NCI-H524 (cell line): ENCODE data around the gene SLC30A7.

Experiments
- DNase-seq, 2 experiments: peaks; one replicate each; lab custom pipeline; 2025; lab: John Stamatoyannopoulos, UW

The SLC30A7 gene

DNA sequence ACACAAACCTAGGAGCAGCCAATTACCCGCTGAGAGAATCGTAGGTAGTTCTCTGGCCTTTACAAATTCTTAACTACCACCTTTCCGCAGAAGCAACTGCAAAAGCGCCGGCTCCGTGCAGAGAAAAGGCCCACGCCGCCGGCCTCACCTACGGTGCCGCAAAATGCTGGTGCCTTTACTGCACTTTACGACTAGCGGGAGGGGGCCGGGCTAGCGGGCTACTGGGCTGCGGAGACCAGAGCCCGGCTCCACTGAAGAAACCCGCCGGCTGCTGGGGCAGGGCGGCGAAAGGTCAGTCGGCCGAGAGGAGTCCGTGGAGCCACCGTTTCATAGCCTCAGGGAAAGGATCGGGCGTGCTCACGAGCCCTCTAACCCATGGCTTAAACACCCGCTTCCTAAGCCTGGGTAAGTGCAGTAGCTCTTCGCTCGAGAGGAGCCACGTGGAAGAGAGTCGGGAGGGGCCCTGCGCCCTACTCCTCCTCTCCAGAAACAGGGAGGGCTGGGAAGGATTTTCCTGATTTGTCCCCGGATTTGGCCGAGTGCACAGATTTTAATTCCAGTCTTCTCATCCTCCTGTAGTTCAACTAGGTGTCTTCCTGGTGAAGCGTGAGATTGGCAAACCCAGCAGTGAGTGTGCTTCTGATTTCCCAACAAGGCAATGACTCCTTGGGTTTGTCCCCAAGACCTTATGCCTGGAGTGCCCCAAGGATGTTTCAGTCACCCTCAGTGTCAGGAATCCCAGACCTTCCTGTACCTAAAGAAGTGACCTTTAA, 130.0 kb downstream of the SLC30A7 start, which contains the start of gene DPH5:
Gene DPH5 (minus strand): TSS at position 128 of the 773 bp plus-strand sequence. CDS start 341 bp downstream, outside the sequence.
- peak; percentile 63 to 81 for DNase-seq

GRCh38 chr1:101026430-101026788, 130.5 kb downstream of the SLC30A7 start:
- no peak for DNase-seq

- DNase-seq, result no peak
Observed at GRCh38 chr1:101027194-101027772, 131.4 kb downstream of the SLC30A7 start.

GRCh38 chr1:101028466-101028865, 132.6 kb downstream of the SLC30A7 start:
- DNase-seq, result no peak

DNA sequence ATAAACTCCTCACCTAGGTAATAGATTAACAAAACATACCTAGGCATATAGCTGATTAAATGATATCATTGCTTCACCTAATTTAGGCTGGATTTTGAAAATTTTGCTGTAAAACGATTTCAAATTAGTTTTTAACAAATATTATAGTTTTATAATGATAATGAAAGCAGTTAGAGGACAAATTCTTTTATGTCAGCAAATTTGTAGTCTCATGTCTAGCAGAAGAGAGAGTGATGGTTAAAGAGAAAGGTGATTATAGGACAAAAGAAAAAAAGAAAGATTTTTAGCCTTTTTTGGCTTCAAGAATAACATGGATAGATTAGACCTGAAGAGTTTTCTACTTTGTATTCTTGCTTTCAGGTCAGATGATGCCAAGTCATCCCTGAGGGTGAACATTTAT, 133.3 kb downstream of the SLC30A7 start:
- no peak for DNase-seq

DNA sequence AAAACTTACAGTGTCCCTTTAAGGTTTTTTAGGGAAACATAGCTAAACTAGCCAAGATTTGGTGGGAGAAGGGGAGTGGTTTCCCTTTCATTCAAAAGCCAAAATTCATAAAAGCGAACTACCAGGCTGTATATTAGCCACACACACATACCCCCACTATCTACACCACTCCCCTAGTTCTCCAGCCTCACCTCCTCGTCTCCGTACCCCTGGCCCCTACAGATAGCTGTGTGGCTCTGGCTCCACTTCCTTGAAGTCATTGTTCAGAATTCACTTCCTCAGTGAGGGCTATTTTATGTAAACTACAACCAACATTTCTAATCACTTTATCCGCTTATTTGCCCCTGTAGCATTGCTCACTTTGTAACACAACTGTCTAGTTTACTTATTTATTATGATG, 135.0 kb downstream of the SLC30A7 start:
- DNase-seq, result no peak
